H1 (cell line): ENCODE data around the gene SGSM1. TPM values are rescaled to one million over a fixed set of nuclear protein-coding genes. Genes with fewer than 3 reads are reported as not detected.

Source experiments
- EZH2 ChIP-seq: fragments of 200-600 bp; sonication (generic); IDR thresholded peaks from 2 replicates; pipeline ENCODE4 v1.7.1; 2012; ENCODE audit warnings: low read depth, mild to moderate bottlenecking, moderate library complexity, low read length, inconsistent platforms; ENCODE audit not compliant: severe bottlenecking
- HDAC6 ChIP-seq: IDR thresholded peaks from one replicate; pipeline ENCODE4 v1.7.1; 2012; ENCODE audit warnings: low read depth, mild to moderate bottlenecking, inconsistent platforms, low read length, moderate library complexity
- TEAD4 ChIP-seq: IDR thresholded peaks from 2 replicates; pipeline ENCODE4 v1.6.1; 2012; ENCODE audit warnings: low read depth, low read length, inconsistent platforms, mixed read lengths
- polyA plus RNA-seq, 7 experiments: library from polyadenylated mRNA; depleted of rRNA in 3 of 7; stranded (reverse) in 5 of 7; unstranded in 2 of 7; fragments of >200 nt in 5 of 7; fragments of 200-250 nt in 2 of 7; gene quantifications; 1 replicate in 5 of 7; 2 replicates in 1 of 7; 4 replicates in 1 of 7; pipeline versions ENCODE4 v1.2.1 to v1.2.3, GENCODE V29; 2011 to 2013; ENCODE audit warnings: missing spikeins in 2 of 7, mixed read lengths in 2 of 7
- total RNA-seq: library from RNA; stranded (reverse); fragmentation: NEBNext Ultra II Directional; extraction: Animal tissue kit (Norgen Biotek cat#: 25700); gene quantifications from 2 replicates; pipeline ENCODE4 v1.2.1, GENCODE V29; 2021

The SGSM1 gene
- total and polyA plus RNA-seq, 2 of the 8 experiments (the other 6 are each of a cell fraction or from before 2014, with no cell fraction given), result 2.8 to 5.2 TPM

DNA sequence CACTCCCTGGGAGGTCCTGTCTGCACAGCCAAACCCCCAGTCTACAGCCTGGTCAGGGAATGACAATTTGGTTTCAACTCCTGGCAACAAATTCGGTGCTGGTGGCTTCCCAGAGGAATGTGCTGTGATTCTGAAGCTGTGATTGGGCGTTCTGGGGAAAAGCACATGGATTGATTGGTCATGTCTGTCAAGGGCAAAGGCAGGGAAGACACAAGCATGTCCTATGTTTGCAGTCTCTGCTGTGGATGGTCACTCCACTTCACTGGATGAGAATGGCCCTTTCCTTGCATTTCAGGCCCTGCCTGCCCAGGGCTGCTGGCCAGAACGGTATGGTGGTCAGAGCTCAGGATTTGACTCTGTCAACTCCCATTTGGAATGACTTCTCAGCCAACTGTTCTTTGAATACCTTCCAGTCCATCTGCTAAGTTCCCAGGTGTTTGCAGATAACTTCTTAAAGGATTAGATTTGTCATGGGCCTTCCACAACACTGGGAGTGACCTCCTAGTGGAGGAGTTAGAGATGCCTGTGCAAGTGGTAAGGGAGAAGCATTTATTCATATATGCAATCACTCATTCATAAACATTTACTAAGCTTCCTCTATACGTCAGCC, 42.7 kb downstream of the SGSM1 start (continued):
- TF ChIP-seq TEAD4 (no peak), EZH2 (no peak), HDAC6 (no peak)
